Peyer's patch (tissue), 4 donors: ENCODE results near the gene DMD.

Source experiments
- CTCF ChIP-seq, 6 experiments: fragments of 450-650 bp in 4 of 6; fragments of 200-600 bp in 2 of 6; sonication (generic) in 1 of 6; IDR thresholded peaks; one replicate each; pipeline ENCODE4 v1.5.1; 2017 to 2019; ENCODE audit warnings: antibody characterized with exemption in 6 of 6, mild to moderate bottlenecking in 3 of 6, moderate library complexity in 1 of 6
- POLR2A ChIP-seq, 2 donors: fragments of 450-650 bp; IDR thresholded peaks; one replicate each; pipeline ENCODE4 v1.5.1; 2017; ENCODE audit warnings: antibody characterized with exemption in 2 of 2, mild to moderate bottlenecking in 2 of 2, moderate library complexity in 2 of 2

- no peak for TF ChIP-seq CTCF (IDR thresholded peaks at IDR 0.05)
- no peak for TF ChIP-seq POLR2A (IDR thresholded peaks at IDR 0.05)
Observed at GRCh38 chrX:33218819-33219218, 7.5 kb upstream of the DMD start.
